ENCODE measurements around the gene PTPRG. TPM values are rescaled to one million over a fixed set of nuclear protein-coding genes. Genes with fewer than 3 reads are reported as not detected.

The PTPRG gene
- total RNA-seq, 1 experiment from 2014 or later, result 0.73 TPM

DNA sequence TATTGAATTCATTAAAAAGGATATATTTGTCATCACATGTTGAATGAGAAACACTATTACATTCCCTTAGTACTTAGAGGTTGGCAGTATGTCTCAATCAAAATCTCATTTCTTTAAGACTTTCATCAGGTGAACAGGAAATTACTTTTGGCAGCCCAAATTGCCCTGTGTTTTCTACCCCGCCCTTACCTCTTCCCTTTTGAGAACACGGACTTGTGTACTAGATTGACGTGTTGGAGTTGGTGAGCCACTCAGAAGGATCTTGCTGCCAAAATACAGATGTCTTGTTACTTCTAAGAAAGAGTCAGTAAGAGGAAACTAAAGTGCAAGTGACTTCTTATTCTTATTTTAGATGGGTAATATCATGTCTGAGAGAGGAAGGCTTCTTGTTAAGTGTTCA is 425.1 kb downstream of the PTPRG start:
- Histone ChIP-seq H3K4me3 (ENCODE audit: low read length) (no peak overlapping the region), H3K36me3 (ENCODE audit: low read depth, low read length) (no peaks in the 10 kb centered on the region), H3K9ac (ENCODE audit: low read length) (no peak overlapping the region), H3K27me3 (ENCODE audit: low read length) (no peaks in the 10 kb centered on the region), H3K27ac (ENCODE audit: low read length) (no peak overlapping the region), H2AFZ (ENCODE audit: low read length) (no peak overlapping the region), H3K4me2 (ENCODE audit: low read length) (no peak overlapping the region), H4K20me1 (ENCODE audit: low read length) (no peaks in the 10 kb centered on the region), H3F3A (ENCODE audit: low read length, unreplicated experiment) (no peaks in the 10 kb centered on the region), H3K9me3 (ENCODE audit: low read length) (peaks cover 13% of the 10 kb centered on the region; the same call in 1 of the 2 replicates), H3K4me1 (ENCODE audit: insufficient read depth, low read length) (no peaks in the 10 kb centered on the region), H3K9me2 (replicated peaks; ENCODE audit: low read length) (no peaks in the 10 kb centered on the region), H3K79me2 (ENCODE audit: low read length) (no peaks in the 10 kb centered on the region)
- no peak for ATAC-seq
- intact Hi-C loops (cut with micrococcal nuclease), result no loop called here
- ChIA-PET CTCF (no interaction called here), POLR2A (ENCODE audit: unreplicated experiment) (no interaction called here)
- TF ChIP-seq EZH2phosphoT487 (IDR thresholded peaks at IDR 0.05; ENCODE audit: borderline replicate concordance, low read length) (no peak), EZH2 (IDR thresholded peaks at IDR 0.05; ENCODE audit: low read length, unreplicated experiment) (no peak)
- TF ChIP-seq, protein P1, sequence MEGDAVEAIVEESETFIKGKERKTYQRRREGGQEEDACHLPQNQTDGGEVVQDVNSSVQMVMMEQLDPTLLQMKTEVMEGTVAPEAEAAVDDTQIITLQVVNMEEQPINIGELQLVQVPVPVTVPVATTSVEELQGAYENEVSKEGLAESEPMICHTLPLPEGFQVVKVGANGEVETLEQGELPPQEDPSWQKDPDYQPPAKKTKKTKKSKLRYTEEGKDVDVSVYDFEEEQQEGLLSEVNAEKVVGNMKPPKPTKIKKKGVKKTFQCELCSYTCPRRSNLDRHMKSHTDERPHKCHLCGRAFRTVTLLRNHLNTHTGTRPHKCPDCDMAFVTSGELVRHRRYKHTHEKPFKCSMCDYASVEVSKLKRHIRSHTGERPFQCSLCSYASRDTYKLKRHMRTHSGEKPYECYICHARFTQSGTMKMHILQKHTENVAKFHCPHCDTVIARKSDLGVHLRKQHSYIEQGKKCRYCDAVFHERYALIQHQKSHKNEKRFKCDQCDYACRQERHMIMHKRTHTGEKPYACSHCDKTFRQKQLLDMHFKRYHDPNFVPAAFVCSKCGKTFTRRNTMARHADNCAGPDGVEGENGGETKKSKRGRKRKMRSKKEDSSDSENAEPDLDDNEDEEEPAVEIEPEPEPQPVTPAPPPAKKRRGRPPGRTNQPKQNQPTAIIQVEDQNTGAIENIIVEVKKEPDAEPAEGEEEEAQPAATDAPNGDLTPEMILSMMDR (conservative IDR thresholded peaks at IDR 0.05; ENCODE audit: low read depth, low read length), result no peak
- DNase-seq, result no peak
- no TSS peak for BruUV-seq (replicated peaks)

DNA sequence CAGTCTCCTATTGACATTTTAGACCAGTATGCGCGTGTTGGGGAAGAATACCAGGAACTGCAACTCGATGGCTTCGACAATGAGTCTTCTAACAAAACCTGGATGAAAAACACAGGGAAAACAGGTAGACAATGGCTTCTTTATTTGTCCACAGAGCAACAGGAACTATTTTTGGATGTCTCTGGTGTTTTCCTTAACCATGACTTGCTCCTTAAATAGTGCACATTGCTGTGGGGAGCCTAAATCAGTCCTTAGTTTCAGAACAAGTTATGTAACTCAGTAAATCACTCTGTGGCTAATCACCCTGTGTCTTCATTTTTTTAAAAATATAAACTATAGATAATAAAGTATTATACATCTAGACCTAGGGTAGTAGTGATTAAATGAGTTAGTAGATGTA is 428.3 kb downstream of the PTPRG start:
- CTCF ChIA-PET, result no interaction called here

DNA sequence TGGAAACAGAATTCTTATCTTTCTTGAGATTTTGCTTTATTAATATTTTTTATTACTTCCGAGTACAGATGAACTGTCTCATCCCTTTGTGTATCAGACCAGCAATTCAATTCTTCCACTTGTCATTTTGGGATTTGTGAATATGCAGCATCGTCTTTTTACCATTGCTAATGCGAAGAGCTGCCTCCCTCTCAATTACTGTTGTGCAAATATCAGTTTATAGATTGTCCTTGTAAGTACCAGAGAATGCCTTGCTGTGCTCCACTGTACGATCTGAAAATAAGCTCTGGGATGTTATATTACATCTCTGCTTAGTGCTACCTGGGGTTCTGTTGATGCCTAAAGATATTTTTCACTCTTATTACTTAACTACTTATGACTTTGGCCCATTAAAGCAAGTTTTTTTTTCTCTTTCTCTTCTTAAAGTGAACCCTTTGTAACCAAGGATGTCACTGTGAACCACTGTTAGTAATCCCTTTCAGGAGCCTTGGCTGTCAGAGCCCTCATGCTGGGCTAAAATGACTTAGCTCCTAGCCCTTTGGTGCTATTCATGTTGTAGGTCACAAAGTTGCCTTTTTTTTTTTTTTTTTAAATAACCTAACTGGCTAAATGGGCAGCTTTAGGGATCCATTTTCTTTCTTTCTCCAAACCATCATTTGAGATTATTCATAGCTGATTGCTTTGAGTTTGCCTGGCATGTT is 429.1 kb downstream of the PTPRG start:
- no TSS peak for BruUV-seq (replicated peaks)
- ATAC-seq, result no peak
- no peaks in the 10 kb centered on the region for H4K20me1 ChIP-seq (ENCODE audit: low read length)
- no peak for DNase-seq
- no peak overlapping the region for H2AFZ ChIP-seq (ENCODE audit: low read length)
- H3K9me3 ChIP-seq (ENCODE audit: low read length), result peaks cover 13% of the 10 kb centered on the region
- no peaks in the 10 kb centered on the region for H3K9me2 ChIP-seq (replicated peaks; ENCODE audit: low read length)
- H3K4me3 ChIP-seq (ENCODE audit: low read length), result no peak overlapping the region
- intact Hi-C loops (cut with micrococcal nuclease), result no loop called here
- H3F3A ChIP-seq (ENCODE audit: low read length, unreplicated experiment), result no peaks in the 10 kb centered on the region
- no peak overlapping the region for H3K4me2 ChIP-seq (ENCODE audit: low read length)
- no peak overlapping the region for H3K9ac ChIP-seq (ENCODE audit: low read length)
- H3K27ac ChIP-seq (ENCODE audit: low read length), result no peak overlapping the region
- H3K36me3 ChIP-seq (ENCODE audit: low read depth, low read length), result no peaks in the 10 kb centered on the region
- TF ChIP-seq EZH2phosphoT487 (IDR thresholded peaks at IDR 0.05; ENCODE audit: borderline replicate concordance, low read length) (no peak), EZH2 (IDR thresholded peaks at IDR 0.05; ENCODE audit: low read length, unreplicated experiment) (no peak)
- TF ChIP-seq, protein P1 (conservative IDR thresholded peaks at IDR 0.05; ENCODE audit: low read depth, low read length), result no peak
- CTCF ChIA-PET, result no interaction called here
- POLR2A ChIA-PET (ENCODE audit: unreplicated experiment), result no interaction called here
- H3K27me3 ChIP-seq (ENCODE audit: low read length), result no peaks in the 10 kb centered on the region
- H3K4me1 ChIP-seq (ENCODE audit: insufficient read depth, low read length), result no peaks in the 10 kb centered on the region
- no peaks in the 10 kb centered on the region for H3K79me2 ChIP-seq (ENCODE audit: low read length)

More for the DNA sequence above, 428.3 kb downstream of the PTPRG start:
- Histone ChIP-seq H3K9me2 (replicated peaks; ENCODE audit: low read length) (no peaks in the 10 kb centered on the region), H4K20me1 (ENCODE audit: low read length) (no peaks in the 10 kb centered on the region), H3K27ac (ENCODE audit: low read length) (no peak overlapping the region), H3K9me3 (ENCODE audit: low read length) (peaks cover 13% of the 10 kb centered on the region), H3F3A (ENCODE audit: low read length, unreplicated experiment) (no peaks in the 10 kb centered on the region), H3K4me3 (ENCODE audit: low read length) (no peak overlapping the region), H3K36me3 (ENCODE audit: low read depth, low read length) (no peaks in the 10 kb centered on the region), H3K4me2 (ENCODE audit: low read length) (no peak overlapping the region), H3K79me2 (ENCODE audit: low read length) (no peaks in the 10 kb centered on the region), H2AFZ (ENCODE audit: low read length) (no peak overlapping the region), H3K27me3 (ENCODE audit: low read length) (no peaks in the 10 kb centered on the region), H3K4me1 (ENCODE audit: insufficient read depth, low read length) (no peaks in the 10 kb centered on the region), H3K9ac (ENCODE audit: low read length) (no peak overlapping the region)
- no peak for DNase-seq
- ATAC-seq, result no peak
- no TSS peak for BruUV-seq (replicated peaks)
- TF ChIP-seq EZH2phosphoT487 (IDR thresholded peaks at IDR 0.05; ENCODE audit: borderline replicate concordance, low read length), result no peak
- TF ChIP-seq EZH2 (IDR thresholded peaks at IDR 0.05; ENCODE audit: low read length, unreplicated experiment), result no peak
- TF ChIP-seq, protein P1 (conservative IDR thresholded peaks at IDR 0.05; ENCODE audit: low read depth, low read length), result no peak
- POLR2A ChIA-PET (ENCODE audit: unreplicated experiment), result no interaction called here
- intact Hi-C loops (cut with micrococcal nuclease), result no loop called here

Measured in PC-3 (cell line).